ENCODE measurements around the gene PLXDC2.

- TF ChIP-seq CTCF (IDR thresholded peaks at IDR 0.05), result no peak
- TF ChIP-seq POLR2A (IDR thresholded peaks at IDR 0.05), result no peak
Observed at GRCh38 chr10:20007426-20007825, 191.2 kb downstream of the PLXDC2 start.
